GM19468 (cell line): ENCODE measurements around the gene DUSP22.

Experiments used
- ATAC-seq: cut with Tn5 transposase; IDR thresholded peaks from one replicate; pipeline ENCODE4 v1.9.1; 2021; ENCODE audit warnings: mild to moderate bottlenecking, moderate library complexity, moderate number of reproducible peaks; ENCODE audit not compliant: unreplicated experiment; ENCODE audit errors: extremely low read depth

DUSP22 gene

DNA sequence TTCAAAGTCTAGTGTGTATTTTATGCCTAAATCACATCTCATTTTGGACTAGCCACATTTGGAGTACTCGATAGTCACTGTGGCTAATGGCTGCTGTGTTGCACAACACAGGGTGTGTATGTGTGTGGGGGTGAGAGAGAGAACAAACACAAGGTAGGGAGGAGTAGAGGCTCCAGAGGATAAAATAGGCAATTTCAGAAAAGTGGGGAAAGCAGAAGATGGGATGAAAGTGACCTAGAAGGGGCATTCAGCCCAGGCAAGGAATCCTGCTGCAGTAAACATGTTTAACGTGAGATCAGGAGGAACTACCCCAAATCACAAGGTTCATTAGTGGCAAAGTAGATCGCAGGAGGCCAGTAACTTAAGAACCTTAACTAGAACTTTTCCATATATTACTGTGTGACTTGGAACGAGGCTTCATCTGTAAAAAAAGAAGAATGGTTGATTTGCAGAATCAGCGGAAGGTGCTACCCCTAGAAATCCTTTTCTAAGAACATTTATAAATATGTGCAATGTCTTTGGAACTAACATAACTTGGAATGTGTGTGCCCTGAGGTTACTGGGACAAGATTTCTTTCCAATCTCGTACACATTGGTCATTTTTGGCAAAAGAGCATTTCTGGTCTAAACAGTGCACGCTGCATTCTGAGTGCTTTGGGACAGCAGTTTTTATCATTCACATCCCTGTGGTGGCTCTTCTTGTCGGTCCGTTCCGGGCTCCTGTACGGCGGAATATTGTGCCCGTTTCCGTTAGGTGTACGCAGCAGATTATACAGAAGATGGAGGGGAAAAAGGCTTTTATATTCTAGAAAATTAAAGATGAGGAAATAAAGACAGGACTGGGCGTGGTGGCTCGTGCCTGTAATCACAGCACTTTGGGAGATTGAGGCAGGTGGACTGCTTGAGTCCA is 2.6 kb downstream of the DUSP22 start:
- no peak for ATAC-seq

DNA sequence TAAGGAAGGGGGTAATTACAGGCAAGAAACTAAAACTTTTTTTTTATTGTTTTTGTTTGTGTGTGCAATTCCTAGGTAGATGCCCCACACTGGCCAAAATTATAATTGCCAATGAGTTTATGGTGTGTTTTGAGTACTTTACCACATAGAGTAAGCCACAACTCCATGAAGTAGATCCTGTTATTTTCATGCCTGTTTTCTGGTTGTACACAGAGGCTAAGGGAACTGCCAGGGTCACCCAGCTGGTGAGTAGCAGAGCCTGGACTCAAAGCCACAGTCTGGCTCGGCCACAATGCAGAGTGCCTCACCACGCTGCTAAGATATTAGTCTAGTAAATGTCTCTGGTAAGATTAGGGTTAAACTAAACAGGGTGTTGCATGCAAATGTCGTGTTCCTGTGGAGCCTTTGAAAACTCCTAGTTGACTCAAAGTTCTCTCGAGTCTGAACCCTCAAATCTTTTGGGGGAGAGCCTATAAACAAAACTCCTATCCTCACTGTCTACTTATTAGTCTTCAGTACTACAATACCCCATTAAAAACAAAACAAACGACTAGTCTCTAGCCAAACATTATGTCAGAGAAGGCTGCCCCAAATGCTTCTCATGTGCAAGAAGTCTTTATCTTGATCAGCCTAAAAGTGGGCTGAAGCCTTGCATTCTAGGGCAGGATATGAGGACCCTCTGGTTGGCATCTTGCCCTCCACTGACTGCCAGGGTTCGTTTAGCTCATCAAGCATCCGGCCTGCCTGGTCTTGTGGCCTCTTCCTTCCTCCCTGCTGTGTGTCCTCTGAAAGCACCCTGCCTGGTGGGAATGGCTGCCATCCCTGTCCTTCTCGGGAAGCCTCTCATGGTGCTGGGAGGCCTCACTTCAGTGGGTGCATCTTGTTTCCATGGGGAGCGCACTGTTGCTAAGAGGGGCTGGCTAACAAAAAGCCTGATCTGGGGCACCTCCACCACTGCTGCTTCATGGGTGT is 4.2 kb downstream of the DUSP22 start:
- no peak for ATAC-seq

DNA sequence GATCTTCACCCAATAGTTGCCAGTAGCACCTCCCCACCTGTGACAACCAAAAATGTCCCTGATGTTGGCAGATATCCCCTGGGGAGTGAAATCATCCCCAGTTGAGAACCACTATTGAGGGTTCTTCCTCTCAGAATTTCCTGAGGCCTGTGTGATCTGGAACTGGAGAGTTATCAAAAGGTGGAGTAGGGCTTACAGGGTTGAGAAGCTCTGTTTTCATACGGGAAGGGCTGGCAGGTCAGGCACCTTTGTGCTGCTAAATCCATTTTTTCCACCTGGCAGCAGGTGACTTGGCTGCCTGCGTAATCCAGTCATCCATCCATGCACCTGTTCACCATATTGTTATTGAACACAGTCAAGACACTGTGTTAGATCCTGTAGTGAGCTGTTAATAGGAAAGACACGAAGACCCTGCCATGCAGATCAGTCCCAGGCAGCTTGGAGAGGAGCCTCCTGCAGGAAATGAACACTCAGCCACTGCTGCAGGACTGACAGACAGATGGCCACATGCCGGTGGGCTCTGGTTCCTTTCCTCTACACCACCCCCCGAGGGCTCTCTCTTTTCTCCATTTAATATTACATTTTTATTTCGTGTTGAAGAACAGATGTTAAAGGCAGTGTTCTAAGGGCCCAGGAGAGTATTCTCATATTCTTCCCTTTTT is 5.4 kb downstream of the DUSP22 start:
- no peak for ATAC-seq

DNA sequence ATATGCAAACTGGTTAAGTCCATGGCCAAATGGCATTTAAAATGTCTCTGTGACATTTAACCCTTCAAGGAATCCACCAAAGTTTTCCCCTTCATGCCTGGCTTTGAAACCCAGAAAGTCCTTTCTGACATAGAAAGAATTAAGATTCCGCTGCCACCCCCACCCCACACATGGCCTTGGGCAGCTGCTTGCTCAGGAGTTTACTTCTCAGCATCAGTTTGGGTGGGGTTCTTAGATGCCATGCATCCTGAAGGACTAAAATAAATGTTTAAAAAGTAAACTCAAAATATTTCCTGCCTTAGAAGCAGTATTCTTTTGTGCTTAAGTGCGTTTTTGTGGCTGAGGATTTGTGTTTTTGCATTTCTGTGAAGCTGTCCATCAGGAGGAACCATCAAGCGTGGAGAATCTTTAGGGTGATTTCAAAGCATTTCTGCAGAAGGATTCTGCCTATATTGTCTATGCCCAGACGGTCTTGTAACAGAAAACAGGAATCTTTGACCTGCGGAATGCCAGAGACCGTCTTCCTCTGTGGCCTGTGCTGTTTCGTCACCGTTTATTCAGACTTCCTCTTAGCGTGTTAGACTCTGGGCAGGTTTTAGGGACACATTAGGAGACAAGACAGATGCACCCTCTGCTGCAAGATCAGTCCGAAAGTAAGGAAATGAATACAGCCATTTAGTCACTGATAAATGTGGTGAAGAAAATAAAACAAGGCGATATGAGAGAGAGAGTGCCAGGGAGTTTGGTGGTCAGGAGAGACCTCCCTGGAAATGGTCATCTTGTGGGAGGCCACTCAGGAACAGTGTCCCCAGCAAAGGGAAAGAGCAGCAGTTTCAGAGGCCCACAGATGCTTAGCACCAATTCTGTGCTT is 6.2 kb downstream of the DUSP22 start:
- ATAC-seq: no peak

DNA sequence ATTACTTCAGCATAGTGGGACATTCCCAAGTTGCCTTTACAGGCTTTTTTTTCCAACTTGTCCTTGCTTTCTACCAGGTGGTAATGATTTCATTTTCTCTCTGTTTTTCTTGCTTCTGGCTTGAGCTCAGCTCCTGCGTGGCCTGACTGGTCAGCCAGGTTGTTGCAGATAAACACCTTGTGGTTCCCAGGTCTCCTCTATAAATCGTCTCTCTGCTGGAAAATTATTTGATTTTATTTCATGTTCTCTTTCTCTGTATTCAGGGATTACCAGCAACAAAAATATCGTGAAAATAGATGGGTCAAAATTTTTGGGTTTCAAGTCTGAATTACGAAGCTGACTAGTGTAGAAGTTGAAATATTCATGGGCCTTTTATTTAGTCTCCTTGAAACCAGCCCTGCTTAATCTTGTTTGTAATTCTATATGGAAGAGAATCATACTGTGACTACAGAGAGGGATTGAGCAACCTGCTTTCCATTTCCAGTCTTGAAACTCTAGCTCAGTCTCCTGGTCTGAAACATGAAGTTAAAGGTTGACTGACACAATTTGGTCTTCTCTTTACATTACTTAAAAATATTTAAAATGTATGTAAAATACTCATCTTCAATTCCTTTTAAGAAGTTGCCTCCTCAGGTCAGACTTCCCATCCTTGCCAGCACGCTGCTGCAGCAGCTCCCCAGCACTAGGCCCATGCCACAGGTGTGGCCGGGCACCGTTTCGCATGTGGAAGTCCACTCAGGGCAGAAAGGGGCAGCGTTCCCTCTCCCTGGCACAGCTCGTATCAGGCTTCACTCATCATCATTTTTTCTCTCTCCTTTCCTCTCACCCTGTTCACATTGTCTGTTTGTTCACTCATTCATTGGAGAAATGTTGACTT is 7.1 kb downstream of the DUSP22 start:
- ATAC-seq: no peak

DNA sequence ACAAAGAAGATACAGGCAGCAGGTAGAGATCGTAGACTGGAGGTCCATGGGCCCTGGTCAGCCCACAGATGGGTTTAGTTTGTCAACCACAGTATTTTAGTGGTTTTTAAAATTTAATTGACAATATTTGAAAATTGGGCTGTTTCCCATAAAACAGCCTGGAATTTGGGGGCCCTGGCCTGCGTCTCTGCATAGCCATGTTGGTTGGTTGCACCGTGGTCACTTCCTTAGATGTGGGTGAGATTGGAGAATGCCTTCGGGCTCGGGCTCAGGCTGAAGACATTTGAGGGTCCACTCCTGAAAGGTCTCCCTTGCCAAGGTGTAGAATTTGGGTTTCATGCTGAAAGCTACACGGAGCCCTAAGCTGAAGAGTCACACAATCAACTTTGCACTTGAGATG is 7.7 kb downstream of the DUSP22 start:
- no peak for ATAC-seq

DNA sequence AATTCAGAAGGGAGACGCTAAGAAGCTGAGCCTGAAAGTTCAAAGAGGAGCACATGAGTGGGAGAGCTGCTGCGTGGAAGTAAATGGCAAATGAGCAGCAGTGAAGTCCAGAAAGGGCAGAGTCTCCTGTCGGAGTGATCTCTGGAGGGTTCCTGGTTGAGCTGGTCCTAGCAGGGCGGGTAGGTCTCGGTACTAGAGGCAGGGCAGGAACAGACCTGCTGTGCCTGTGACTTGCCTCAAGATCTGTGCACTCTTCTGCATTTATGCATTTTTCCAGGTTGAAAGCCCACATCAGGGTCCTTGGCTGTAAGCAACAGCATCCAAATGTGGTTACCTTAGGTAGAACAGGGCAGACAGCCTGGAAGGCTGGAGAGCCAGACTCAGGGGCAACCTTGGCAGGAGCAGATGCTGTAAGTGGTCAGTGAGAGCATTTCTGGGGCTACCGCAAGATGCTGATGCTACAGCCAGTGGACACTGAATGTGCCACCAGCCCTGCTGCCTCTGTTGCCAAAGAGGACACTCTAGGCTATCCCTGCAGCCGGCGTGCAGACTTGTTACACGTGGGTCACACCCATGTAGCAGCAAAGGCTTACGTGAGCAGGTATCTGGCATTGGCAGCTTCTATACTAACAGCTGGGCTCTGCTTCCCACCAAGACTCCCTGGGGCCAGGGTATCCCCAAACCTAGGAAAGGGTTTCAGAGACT is 8.4 kb downstream of the DUSP22 start:
- ATAC-seq: no peak

DNA sequence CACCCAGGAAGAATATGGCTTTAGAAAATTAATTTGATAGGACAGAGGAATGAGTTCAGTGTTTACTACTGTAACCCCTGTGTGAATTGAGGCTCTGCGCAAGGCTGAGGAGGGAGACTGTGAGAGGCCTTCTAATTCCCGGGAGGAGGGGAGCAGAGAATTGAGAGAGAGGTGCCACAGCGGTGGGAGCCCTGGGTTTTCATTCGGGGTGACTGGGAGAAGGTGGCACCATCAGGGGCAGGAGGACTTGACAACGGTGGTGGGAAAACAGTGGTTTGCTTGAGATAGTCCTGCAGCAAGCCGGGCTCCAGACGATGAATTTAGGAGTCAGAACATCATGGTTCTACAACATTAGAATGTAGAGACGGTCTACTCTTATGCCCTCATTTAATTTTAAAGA is 9.2 kb downstream of the DUSP22 start:
- no peak for ATAC-seq

DNA sequence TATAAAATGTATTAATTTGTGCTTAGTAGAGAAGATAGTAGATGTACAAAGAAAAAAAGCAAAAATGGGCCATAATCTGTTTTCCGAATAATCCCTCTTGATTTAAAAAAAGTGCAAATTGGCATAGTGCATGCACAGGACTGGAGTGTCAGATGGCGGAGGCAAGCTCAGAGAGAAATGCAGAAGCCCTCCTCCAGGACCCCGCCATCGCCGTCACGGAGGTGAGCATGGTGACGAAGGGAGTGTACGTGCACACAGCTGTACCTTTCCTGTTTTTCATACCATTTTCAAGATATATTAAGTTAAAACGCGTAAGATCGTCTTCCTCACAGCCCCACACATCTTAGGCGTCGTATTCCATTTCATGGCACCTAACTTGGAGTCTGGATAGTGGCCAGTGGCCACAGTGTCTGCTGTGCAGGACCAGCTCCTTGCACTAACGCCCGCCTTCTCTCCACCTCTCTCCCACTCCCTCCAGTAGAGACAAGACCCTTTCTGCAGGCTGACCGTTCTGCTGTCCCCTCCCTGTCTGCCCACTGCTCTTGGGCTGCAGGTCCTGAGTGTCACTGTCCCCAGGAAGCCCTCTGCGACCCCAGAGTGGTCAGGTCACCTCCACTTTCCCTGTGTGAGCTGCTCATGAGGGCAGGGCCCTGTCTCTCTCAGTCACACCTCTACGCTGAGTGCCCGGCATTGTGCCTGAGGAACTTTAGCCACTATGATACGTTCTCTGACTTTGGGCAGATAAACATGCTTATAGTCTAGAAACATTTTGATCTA is 9.8 kb downstream of the DUSP22 start:
- no peak for ATAC-seq

DNA sequence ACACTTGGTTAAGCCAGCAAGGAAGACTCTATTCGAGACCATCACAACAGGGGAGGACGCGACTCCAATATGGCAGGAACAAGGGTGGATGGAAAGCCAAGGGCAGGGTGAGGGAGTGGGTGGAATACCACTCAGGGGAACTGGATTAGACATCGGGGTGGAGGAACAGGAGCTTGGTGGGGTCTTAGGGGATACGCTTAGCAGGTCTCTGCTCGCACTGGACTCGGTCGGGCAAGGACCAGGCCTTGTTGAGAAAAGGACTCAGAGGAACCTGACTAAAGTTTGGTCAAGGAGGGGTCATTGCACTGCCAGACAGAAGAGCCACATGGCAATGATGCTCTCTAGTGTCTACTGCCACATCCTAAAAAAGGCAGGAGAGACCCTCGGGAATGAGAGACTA is 10.5 kb downstream of the DUSP22 start:
- no peak for ATAC-seq

DNA sequence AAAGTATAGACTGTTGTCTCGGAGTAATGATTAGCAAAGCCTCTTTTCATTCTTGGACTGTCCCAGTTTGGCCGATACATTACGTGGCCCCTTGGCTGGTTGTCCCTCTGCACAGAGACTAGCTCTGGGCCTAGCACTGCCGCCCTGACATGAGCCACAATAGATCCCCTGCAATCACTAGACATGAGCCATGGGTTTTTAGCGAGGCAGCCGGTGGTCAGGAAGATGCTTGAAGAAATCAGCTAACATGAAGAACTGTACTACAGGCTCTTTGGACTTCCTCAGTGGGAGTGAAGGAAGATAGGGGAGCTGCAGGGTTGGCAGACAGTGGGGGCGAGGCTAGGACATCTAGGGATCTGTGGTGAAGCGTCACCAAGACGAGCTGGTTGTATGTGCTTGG is 11.0 kb downstream of the DUSP22 start:
- no peak for ATAC-seq

DNA sequence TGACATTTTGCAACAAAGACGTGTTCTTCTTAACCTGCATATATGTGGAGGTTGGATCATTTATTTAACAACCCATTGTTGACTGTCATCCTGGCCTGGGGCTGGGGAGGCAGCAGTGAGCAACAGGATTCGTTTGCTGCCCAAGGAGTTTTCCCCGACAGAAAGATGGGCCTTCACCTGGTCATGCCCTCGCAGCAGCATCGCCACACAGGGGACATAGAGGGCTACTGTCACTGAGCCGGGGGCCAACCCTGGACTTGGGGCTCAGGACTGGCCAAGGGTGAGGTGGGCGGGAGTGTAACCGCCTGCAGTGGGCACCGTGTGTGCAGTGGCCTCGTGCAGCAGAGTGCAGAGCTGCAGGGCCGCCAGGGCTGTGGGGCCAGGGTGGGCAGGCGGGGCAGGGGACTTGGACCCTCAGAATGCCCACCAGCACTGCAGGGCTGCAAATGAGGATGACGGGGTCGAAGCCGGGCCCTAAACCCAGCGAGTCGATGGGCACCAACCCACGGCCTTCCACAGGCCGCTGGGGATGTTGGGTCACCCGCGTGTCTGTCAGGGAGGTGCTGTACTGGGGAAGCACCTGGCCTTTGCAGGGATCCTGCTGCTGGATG is 11.8 kb downstream of the DUSP22 start:
- ATAC-seq: no peak

DNA sequence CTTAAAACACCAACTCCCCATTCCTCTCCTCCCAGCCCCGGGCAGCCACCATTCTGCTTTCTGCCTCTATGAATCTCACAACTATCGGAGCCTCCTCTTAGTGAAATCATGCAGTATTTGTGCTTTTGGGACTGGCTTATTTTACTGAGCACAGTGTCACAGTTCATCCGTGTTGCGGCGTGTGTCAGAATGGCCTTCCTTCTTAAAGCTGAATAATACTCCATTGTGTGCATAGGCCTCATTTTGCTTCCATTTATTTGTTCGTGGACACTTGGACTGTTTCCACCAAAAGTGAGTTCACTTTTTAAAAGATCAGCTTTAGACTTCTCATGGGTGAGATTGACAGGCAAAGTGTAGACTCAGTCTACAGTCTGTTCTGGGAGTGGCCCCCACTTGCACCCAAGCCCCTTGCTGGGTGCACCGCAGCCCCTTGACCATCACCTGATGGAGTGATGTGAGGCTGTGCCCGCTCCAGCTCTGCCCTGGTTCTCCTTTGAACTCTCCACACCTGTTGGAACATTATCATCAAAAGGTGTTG is 12.6 kb downstream of the DUSP22 start:
- no peak for ATAC-seq

DNA sequence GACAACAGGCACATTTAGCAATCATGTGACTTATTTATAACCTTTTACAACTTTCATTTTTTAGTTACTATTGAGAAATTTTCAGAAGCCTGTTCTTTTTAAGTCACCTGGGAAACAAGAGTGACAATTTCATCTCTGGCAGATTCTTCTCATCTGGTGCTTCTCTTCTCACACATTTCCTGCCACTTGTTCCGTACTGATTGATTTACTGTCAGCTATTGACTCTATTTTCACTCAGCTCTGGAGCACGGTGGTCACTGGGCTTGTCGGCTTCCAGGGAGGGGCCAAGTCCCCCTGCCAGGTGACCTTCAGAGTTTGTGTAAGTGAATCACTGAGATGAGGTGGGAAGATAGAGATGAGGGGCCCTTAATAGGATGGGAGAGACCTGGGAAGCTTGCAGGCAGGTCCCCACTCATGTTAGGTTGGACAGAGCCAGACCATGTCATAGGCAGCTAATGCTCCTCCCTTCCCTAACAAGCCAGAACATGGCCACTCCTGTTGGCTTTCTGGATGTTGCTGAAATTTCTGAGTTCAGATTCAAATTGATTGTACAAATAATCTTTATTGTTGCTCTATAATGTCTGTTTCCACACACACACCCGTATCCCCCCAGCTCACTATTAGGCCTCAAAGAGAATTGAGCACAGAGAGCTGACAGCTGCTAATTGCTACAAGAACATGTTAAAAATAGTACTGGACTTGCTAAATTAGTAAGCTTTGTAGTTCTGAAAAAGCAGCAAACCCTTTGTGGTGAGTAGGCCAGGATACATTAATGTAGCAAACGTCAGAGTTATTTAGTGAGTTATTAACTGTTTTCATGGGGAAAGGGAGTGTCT is 13.3 kb downstream of the DUSP22 start:
- ATAC-seq: peak; percentile 75

DNA sequence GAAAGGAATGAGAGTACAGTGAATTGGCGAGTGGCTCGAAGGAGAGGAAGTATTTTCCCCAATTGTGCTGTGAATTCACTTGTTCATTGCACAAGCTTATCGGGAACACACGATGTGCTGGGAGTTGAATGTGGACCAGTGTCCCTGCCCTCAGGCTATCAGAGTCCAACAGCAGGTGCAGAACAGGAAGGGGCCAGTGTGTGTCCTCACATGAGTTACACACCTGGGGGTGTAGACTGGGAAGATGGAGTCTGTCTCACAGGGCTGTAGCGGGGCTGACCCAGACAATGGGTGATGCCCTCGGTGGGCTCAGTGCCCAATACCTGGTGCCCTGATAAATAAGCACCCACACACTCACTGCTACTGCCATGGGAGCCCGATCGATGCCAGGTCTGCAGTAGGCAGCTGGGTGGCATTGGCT is 14.4 kb downstream of the DUSP22 start:
- ATAC-seq: no peak
